Stimulated activated CD4-positive, alpha-beta T cell treated with anti-CD3 and anti-CD28 coated beads, Interleukin-12 subunit alpha, Interleukin-12 subunit beta, amount 100 ng/mL, for 48 hours (primary cell): Measurements from ENCODE around the gene ZNF785.
"Not testable (repeated sequence)": the region's sequence is repeated elsewhere in the genome, so short reads cannot be mapped to it uniquely, and the experiment has no call there.

Experiments
- DNase-seq, 3 donors: peaks; one replicate each; pipeline ENCODE4 v3.0.0-alpha.2; 2020; ENCODE audit warnings: low read depth in 2 of 3, low spot score in 1 of 3

ZNF785 gene

GRCh38 chr16:30540916-30541464 is 44.5 kb downstream of the ZNF785 start:
- DNase-seq = not testable (repeated sequence)

GRCh38 chr16:30539986-30540526 is 45.4 kb downstream of the ZNF785 start:
- DNase-seq = not testable (repeated sequence)

GRCh38 chr16:30539000-30539964 is 46.2 kb downstream of the ZNF785 start:
- DNase-seq = no peak

- not testable (repeated sequence) for DNase-seq
Measured at GRCh38 chr16:30536391-30537024, 49.0 kb downstream of the ZNF785 start.

GRCh38 chr16:30535777-30536190 is 49.7 kb downstream of the ZNF785 start:
- DNase-seq = peak; percentile 55 to 65 (median 57)

GRCh38 chr16:30535106-30535776 is 50.3 kb downstream of the ZNF785 start:
- peak in 1 of 3 donors; percentile 44 for DNase-seq

- peak; percentile 85 to 87 (median 87) for DNase-seq
Measured at GRCh38 chr16:30534368-30535105, 51.0 kb downstream of the ZNF785 start, which contains the start of gene ZNF747. ZNF747 (minus strand) TSS chr16:30534858; CDS start chr16:30534679, 179 bp downstream.

- no peak for DNase-seq
Measured at GRCh38 chr16:30533748-30534367, 51.6 kb downstream of the ZNF785 start.

- no peak for DNase-seq
Measured at GRCh38 chr16:30533146-30533522, 52.4 kb downstream of the ZNF785 start.

GRCh38 chr16:30532285-30533145 is 53.0 kb downstream of the ZNF785 start:
- no peak for DNase-seq
